HG03558 (cell line): Measurements from ENCODE around the gene LONP1.
"Not testable (repeated sequence)": the region's sequence is repeated elsewhere in the genome, so short reads cannot be mapped to it uniquely, and the experiment has no call there.

Experiments
- ATAC-seq: cut with Tn5 transposase; IDR thresholded peaks from one replicate; pipeline ENCODE4 v1.9.1; 2021; ENCODE audit warnings: moderate number of reproducible peaks; ENCODE audit not compliant: unreplicated experiment; ENCODE audit errors: extremely low read depth

LONP1 gene

DNA sequence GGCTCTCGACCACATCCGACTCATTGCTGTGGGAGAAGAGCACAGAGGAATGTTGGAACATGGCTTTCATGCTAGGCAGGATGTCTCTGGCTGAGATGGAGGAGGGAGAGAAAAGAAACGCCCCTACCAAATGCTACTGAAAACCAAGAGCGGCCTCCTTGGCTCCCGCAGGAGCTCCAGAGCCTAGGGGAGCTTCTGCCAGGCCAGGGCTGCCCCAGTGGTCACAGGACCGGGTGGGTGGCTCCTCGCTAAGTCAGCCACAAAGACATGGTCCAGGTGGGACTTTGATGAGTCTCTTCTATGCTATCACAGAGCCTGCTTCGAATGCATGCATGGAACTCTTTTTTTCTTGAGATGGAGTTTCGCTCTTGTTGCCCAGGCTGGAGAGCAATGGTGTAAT, 6.7 kb downstream of the LONP1 start:
- no peak for ATAC-seq

DNA sequence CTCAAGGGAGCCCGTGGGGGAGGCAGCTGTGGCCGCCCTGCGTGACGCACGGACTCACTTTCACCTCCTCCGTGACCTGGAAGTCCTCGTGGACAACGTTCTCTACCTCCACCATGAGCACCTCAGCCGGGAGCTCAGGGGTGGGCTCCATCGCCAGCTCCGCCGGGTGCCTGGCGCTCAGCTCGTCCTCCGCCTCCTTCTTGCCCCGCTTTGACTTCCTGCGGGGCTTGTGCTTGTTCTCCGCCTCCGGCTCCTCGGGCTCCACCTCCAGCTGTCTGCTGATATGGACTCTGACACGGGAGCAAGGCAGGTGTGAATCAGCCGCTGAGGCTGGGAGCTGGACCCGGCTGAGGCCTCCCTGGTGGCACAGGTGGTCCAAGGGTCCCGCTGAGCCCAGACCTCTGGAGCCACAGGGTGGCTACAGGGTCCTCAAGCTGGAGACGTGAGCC, 8.2 kb downstream of the LONP1 start:
- no peak for ATAC-seq

DNA sequence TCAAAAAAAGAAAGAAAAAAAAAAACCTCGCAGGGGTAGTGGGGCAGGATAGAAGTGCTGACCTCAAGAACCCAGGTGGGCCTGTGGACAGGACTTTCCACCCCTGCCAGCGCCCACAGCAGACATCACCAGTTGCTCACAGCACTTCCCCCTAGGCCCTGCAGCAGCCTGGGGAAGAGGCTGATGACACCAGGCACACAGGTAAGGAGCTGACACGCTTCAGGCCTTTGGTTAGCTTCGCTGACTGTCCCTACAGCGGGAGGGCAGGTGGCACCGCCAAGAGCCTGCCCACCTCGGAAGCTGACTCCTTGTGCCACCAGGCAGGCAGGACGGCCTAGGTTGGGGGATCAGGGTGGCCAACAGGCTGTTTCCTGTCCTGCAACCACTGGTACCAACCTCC, 8.9 kb downstream of the LONP1 start:
- ATAC-seq: no peak

DNA sequence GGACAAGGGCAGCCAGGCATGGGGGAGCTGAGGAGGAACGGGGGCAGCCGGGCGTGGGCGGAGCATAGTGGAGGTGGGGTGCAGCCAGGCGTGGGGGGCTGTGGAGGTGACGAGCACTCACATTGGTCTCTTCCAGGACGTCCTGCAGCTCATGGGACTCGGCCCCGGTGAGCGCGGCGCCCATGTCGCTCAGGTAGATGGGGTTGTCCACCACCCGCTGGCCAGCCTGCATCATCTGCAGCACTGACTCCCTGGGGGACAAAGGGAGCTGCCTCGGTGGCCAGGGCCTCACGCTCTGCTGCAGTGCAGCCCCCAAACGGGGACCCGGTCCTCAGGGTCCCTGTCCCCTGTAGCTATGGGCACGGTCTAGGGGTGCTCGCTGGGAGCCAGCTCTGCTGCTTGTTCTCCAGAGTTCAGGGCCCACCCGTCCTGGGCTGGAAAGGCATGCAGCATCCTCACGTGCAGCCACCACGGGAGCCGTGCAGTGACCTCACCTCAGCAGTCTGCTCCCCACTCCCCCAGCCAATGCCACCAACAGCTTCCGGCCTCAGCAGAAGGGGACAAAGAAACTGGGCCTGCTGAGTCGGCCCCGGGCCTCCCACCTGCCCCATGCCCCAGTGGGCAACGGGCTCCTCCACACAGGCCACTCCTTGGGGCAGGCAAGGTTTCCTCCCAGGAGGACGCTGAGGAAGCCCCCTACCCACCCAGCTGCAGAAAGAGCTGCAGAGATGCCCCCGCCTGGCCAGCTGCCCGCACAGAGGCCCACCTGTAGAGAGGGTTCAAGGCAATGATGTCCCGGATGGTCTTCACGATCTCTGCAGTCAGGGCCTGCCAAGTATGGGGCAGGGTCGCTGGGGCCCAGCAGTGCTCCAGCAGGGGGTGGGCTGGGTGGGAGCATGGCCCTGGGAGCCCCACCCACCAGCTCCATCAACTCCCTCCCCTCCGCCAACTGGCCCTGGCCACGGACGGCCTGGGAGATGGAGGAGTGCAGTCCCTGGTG, 12.1 kb downstream of the LONP1 start:
- ATAC-seq: no peak

DNA sequence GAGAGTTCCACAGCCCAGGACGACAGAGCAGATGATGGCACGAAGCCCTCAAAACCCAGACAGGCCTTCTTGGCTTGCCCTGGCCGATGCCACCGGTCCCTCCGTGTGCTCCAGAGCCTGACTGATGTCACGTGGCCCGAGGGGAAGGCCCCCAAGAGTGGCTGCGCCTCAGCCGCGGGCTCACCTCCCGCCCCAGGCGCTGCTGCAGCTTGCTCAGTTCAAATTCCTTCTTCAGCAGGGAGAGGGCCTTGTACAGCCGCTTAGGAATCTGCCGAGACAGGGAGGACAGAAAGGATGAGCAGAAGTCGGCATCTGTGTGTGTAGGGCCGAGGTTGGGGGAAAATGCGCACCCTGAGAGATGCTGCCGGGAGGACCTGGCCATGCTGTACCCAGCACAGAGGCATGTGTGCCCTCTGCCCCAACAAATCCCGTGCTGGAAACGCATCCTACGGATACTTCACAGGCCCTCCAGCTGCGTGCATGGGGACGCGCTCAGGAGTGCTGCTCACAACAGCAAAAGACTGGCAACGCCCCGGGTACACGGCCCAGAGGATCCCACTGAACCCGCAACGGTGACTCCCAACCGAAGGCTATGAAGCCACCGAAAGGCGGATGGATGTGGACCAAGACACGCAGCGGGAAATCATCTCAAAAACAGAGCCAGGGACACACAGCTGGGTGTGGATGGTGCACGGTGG, 12.9 kb downstream of the LONP1 start:
- ATAC-seq: no peak

DNA sequence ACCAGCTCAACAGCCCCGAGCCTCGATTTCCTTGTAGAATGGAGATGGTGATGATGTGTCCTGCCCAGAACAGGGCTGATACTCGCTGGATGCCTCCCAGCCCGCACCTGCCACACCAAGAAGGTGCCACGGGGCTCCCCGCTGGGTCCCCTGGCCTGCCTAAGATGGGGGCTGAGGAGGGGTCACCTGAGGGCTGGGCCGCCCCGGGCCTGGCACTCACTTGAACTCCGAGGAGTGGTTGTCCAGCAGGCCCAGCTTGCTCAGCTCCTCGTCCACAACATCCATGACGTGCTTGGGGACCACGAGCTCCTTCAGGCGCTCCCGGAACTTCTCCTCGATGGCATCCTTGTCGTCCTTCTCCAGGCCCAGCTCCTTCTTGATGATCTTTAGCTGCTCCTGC, 14.4 kb downstream of the LONP1 start:
- no peak for ATAC-seq

DNA sequence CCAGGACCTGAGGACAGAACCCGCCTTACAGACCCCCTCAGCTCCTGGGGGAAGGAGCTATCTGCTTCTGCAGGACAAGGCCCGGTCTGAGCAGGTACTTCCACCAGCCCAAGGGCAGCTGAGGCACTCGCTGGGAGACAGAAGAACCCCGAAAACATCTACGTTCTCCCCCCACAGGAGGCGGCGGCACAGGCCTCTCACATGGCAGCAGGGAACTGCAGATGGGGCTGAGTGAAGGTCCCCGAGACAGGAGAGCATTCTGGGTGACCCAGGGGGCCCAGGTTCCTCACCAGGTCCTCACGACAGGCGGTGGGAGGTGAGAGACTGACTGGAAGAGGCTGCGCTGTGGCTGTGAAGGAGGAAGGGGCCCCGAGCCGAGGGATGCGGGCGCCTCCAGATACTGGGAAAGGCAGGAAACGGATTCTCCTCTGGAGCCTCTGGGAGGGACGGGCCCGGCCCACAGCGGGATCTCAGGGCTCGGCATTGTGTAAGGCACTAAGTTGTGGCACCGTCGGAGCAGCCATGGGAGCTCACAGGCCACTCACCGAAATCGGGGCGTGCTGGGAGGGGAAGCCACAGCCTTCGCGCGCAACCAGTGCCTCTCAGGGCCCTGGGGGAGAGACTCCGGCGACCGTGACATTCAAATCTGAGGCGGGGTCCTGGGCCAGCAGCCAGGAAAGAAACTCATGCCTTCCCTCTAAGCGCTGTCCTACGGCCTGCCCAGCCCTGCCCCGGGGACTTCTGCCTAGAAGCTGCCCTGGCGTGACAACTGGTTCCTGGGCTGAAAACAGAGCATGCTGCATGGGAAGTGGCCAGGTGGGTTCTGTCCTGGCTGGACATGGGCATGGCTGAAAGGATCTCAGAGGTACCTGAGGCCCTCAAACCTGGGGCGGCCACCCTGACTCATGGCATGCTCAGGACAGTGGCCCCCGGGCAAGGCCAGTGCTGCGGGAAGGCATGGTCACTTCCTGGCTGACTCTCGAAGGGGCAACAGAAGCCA, 15.8 kb downstream of the LONP1 start:
- no peak for ATAC-seq

DNA sequence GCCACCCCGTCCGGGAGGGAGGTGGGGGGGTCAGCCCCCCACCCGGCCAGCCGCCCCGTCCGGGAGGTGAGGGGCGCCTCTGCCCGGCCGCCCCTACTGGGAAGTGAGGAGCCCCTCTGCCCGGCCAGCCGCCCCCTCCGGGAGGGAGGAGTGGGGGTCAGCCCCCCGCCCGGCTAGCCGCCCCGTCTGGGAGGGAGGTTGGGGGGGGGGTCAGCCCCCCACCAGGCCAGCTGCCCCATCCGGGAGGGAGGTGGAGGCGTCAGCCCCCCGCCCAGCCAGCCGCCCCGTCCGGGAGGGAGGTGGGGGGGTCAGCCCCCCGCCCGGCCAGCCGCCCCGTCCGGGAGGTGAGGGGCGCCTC, 17.9 kb downstream of the LONP1 start:
- not testable (repeated sequence) for ATAC-seq

DNA sequence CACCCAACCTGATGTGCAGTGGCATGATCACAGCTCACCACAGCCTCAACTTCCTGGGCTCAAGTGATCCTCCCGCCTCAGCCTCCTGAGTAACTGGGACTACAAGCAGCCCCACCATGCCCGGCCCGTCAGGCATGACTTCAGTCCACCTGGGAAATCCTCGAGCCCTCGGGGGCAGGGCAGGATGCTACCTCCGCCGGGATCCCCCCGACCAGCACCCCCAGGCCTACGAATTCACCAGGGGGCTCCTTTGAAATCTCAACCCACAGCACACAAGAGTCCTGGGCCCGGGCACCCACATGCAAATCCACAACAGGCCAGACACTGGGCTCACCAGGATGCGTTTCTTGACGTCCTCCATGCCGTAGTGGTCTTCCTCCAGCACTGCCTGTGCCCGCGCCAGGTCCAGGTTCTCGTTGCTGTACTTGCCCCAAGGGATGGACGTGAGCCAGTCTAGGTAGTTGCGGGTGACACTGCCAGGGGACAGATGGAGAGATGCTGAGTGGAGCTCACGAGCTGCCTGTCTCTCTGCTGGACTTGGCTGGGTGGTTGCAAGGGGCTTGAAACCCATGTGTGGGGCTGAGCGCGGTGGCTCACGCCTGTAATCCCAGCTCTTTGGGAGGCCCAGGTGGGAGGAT, 19.4 kb downstream of the LONP1 start:
- ATAC-seq: no peak

DNA sequence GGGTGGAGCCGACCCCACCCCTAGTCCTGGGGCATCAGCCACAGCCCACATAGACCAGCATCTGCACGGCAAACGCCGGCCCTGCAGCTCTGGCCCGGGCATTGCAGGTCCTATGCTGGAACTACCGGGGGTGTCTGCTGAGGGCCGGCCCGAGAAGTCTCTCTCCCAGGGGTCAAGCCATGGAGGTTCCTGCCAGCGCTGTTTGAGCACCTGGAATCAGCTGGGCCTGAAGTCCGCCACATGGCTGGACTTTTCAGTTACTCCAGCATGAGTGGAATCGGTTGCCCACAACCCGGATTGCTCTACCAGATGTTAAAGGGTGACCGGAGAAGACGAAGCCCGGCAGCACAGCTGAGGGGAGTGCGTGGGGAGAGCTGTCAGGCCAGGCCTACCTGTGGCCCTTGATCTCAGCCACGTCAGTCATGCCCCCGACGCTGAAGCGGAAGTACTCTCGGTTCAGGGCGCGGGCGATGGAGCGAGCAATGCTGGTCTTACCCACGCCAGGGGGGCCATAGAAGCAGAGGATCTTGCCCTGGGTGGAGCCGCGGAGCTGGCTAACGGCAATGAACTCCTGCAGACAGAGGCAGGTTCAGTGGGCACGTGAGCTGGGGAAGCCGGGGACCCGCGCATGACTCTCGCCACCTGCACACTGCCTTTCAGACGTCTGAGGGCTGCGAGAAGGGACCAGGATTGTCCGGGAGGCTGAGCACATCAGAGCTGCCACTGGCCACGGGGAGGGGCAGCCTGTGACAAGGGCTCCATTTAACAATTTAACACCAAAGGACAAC, 21.1 kb downstream of the LONP1 start:
- ATAC-seq: no peak

DNA sequence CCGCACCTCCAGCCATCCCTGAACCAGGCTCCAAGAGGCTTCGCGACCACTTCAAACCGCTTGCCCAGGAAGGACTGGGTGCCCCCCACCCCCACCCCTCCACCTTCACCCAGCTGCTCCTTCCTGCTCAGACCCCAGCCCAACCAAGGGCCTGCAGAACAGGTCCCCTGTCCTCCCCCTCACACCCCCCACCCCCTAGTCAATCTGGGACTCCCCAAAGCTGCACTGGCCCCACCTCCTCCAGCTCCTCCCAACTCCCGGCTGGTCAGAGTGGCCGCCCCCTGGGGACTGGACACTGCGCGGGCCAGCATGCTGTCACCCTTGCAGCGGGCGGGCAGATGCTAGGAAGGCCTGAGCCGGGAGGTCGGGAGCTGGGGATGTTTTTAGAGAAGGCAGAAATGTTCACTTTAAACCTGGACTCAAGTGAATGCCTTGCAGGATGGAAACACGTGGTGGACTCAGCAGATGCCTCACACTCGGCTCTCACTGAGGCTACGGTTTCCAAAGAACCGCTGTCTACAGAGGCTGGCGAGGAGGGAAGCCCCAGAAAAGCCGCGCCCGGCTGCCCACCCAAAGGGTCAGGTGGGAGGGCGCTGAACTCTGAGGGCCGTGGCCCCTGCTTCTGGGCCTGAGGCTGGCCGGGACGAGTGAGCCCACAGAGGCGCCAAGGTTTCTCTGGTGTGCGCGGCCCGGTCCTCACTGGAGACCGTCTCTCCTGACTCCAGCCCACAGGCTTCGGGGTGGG, 21.9 kb downstream of the LONP1 start:
- ATAC-seq: no peak

DNA sequence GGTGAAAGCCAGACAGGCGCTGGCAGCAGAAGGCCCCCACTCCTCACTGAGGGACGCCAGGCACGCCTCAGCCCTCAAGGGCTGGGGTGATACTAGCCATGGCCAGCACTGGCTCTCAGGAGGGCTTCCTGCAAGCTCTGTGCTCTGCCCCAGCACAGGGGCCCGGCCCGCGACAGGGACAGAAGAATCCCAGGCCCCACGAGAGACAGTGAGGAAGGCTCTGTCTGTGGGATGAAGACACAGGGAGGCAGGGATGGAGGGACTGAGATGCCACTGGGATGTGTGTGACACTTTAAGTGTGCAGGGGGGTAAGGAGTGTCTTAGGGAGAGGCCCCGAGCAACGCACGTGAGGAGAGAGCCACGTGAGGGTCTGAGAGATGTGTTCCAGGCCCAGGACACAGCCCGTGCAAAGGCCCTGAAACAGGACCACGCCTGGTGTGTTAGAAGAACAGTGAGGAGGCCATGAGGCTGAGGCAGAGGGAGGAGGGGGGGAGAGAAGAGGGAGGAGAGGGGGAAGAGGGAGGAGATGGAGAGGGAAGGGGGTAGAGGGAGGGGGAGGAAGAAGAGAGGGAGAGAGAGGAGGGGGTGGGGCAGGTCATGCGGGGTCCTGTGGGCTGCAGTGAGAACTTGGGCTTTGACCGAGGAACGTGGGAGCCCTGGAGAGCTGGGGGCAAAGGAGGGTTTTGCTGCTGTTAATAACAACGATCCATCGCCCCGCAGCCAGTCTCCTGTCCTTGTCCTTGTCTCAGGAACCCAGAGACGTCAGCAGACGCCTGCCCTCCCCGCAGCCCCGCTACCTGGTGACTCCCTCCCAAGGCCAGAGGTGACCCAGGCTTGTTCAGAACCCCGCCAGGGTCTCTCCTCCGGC, 22.7 kb downstream of the LONP1 start:
- ATAC-seq: no peak

DNA sequence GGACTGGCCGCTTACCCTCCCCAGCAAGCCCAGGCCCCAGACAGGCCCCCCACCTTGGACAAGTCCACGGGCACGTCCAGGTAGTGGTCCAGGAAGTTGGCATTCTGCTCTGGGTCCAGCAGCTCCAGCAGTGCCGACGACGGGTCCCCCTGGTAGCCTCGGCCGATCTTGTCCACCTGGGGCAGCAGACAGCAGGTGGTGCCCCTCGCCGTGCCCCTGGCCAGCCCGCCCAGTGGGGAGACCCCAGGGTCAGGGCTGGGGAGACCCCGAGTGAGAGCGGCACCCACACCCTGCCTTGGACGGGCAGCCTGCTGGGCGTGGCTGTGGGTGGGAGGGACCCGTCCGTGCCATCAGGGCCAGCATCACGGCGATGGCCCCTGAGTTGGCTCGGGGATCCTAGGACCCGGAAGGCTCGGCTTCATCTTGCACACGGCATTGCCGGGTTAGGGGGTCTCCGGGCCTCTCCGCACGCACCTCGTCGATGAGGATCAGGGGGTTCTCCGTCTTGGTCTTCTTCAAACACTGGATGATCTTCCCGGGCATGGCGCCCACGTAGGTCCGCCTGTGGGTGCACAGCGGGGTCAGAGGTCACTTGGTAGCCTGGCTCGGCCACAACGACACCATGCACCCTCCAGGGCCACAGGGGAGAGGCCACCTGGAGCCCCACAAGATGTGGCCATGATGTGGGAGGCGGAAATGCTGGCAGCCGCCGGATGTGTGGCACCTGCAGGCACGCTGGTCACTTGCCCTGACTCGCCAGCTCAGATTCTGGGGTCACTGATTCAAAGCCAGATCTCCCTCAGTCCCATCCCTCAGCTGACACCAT, 23.5 kb downstream of the LONP1 start:
- no peak for ATAC-seq

DNA sequence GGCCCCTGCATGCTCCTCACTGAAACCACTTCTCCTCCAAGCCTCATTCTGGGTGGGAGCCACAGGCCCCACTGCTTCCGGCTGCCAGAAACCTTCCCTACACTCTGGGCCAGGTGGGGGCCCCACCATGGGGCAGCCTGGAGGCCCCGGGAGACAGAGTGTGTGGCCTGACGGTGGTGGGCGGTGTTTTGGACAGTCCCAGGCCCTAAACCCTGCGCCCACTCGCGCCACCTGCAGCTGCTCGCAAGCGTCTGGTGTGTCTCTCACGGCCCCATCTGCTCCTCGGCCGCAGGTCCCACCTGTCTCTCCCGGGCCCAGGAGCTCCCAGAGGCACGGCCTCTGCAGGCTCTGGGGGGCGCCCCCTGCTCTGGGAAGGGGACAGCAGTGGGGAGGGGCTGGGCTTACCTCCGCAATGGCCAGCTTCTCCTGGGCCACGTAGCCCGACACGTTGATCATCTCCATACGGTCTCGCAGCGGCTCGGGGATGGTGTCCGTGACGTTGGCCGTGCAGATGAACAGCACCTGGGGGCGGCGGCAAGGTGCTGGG, 24.2 kb downstream of the LONP1 start:
- ATAC-seq: no peak

DNA sequence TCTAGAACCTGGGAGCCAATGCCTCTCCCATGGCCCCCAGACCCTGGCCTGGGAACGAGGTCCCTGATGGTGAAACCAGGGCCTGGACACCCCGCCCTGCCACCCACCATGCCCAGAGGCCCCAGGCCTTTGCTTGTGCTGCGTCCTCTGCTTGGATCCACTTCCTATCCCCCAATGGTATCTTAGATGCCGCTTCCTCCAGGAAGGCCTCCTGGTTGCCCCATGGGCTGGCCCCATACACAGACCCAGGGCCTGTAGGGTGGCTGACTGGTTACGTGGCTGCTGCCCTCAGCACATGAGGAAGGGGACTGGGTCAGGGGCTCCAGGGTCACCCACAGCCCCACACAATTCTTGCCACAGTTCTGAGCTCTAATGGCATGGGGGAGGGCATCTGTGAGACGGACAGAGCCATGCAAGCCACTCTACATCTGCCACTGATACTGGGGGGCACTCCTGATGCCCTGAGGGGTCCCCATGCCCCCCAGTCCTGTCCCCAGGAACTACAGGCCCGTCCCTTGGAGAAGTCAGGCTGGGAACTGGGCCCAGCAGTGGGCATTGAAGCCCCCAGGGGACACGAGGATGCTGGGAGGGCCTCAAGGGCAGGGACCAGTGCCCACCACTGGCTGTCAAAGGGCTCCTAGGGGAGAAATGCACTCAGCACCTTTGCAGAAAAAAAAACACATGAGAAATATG, 24.8 kb downstream of the LONP1 start:
- ATAC-seq: no peak
